Measurements from ENCODE around the gene ANKRD31.
"Not testable (repeated sequence)": the region's sequence is repeated elsewhere in the genome, so short reads cannot be mapped to it uniquely, and the experiment has no call there.

ANKRD31 gene

DNA sequence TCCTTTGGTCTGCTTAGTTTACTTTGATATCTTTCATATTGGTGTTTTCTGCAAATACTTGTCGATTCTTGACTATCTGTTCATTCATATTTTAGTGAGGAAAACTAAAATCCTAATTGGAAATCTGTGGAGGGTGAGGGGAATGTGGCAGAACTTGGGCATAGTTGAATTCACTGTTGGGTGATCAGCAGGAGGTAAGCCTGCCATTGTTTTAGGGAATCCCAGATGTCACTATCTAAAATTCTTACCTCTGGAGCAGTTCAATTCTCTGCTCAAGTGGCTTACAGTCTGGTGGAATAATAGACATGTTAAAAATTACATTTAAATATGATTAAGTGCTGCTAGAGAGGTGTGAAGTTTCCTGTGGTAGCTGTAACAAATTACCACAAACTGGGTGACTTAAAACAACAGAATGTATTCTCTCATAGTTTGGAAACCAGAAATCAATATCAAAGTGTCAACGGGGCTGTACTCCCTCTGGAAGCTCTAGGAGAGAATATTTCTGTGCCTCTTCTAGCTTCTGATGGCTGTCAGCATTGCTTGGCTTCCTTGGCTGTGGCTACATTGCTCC, 94.0 kb downstream of the ANKRD31 start:
- DNase-seq, result no peak

DNA sequence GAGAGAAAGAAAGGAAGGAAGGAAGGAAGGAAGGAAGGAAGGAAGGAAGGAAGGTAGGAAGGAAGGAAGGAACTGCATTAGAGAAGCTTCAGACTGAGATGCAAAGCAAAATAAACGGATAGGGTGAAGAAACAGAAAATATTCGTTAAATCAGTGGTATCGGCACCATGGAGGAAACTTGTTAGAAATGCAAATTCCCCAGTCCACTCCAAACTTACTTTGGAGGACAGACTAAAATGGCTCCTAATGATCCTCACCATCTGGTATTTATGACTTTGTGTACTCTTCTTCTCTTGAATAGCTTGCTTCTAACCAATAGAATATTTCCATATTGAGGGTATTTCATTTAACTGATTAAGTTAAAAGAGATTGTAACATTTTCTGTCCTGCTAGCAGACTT, 96.4 kb downstream of the ANKRD31 start:
- no peak for DNase-seq

DNA sequence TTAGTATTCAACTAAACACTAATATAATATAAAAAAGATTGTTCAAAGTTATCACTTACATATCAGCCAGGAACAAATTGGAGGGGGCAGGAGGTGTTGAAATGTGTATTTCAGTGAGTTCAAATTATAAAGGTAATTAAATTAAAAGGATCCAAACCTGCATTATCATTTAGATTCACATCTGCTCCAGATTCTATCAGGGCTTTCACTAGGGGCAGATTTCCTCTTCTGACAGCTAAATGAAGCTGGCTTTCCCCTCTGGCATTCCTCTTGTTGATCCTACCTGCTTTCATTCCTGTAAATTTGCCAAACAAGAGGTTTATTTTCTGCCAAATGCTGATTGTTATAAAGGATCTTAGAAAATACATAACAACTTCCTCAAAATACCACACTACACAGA, 98.0 kb downstream of the ANKRD31 start:
- no peak for DNase-seq

DNA sequence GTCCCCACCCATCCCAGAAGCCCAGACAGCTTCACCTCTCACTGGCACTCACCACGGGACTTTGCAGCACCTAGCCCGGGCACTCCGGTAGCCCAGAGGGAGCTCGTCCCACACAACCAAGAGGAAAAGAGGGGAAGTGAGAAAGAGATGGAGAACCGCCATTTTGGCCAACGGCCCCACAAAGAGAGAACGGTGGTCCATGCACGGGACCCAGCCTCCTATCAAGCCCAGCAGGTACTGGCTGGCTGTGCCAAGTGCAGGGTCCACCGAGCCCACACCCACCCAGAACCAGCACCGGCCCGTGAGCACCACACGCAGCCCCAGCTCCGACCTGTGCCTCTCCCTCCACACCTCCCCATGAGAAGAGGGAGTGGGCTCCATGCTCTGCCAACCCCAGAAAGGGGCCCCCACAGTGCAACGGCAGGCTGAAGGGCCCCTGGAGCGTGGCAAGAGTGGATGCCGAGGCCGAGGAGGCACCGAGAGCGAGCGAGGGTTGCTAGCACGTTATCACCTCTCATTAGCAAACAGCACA, 105.8 kb downstream of the ANKRD31 start:
- no peak for DNase-seq

DNA sequence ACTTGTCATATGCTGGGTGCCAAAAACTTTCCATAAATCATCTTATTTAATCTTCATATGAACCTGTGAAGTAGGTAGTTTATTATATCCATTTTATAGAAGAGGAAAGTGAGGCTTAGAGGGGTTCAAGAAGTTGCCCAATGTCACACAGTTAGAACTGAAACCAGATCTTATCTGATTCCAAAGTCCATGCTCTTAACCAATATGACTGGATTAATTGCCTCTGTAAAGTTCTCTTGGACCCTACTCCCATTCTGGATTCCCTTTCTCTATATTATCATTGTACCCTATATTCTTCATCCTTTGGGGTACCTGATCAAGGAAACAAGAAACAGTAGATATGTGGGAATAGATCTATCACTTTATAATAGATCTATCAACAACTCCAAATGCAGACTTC, 119.8 kb downstream of the ANKRD31 start:
- DNase-seq, result no peak

DNA sequence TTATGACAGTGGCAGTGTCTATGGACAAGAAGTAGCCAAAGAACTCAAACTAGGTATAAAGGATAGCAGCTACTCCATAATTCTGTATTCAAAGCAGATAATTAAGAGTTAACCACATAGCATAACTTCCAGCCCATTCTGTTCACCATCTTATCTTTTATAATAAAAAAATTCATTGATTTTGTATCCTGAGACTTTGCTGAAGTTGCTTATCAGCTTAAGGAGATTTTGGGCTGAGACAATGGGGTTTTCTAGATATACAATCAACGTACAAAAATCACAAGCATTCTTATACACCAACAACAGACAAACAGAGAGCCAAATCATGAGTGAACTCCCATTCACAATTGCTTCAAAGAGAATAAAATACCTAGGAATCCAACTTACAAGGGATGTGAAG, 122.4 kb downstream of the ANKRD31 start:
- DNase-seq, result not testable (repeated sequence)

DNA sequence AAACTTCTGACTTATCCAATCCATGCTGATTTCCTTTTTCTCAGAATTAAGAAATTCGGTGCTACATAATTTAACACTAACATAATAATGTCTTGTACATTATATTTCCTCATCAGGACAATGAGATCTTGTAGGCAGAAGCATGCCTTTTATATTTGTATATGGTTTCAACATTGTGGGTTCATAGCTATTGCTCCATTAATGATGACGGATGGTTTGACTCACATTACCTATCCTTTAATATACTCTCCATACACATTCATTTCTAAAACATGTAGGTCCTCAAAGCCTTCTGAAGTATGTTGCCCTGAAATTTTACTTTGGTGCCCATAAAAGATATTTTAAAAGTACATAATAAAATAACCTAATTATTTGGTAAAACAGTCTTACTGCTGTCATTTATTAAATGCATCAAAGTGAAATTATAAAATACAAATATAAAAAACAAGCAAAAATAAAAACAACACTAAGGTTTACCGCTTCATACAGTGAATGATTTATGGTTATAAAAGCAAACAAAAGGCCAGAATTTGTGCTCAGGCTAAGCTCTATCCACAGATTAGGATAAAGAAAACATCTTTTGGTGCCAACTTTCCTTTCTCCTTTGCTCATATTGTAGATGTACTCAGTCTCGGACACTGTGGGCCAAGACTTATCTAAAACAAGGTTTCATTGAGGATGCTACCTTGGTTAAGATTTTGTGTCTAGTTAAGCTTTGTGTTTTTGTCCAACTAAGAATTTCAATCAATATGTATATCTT, 123.1 kb downstream of the ANKRD31 start:
- DNase-seq, result no peak

DNA sequence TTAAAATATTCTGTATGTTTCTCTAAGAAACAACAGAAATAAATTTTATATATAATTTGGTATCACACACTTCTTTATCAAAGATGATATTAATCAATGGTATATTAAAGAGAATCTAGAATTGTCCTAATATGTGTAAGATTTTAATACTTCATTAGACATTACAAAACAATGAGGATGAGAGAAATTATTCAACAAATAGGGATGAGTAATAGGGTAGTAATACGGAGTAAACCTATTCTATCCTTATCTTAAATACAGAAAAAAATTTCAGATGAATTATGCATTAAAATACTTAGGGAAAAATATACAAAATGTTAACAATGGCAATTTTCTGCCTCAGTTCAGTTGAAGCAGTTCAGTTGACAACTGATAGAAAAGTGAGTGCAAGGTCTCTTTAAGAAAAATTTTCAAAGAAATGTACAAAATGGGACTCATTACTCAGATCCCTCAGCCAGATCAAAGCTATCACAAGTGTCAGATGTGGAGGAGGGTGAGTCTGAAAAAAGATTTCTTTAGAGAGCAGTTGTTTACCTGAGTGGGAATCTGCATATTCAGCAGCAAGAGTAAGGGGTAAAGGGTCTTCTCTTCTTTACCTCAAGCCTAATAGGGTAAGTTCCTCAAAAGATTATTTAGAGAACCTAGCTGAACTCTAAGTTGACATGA, 127.6 kb downstream of the ANKRD31 start:
- no peak for DNase-seq

DNA sequence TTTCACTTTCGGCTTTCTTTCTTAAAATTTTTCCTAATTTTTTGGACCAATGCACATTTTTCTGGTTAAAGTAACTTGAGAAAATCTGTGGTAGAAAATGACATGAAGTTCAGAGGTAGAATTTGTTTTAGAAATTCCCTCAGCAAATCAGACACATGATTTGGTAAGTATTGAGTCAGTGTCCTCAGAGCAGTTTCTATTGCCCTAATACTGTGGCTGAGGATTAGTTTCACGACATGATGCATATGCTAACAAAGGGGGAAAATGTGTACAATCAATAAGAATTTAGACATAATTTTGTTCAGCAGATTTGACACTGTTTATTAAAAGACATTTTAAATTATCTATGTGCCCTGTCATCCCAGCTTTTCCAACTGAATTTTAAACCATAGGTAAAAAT, 128.2 kb downstream of the ANKRD31 start:
- DNase-seq, result no peak

DNA sequence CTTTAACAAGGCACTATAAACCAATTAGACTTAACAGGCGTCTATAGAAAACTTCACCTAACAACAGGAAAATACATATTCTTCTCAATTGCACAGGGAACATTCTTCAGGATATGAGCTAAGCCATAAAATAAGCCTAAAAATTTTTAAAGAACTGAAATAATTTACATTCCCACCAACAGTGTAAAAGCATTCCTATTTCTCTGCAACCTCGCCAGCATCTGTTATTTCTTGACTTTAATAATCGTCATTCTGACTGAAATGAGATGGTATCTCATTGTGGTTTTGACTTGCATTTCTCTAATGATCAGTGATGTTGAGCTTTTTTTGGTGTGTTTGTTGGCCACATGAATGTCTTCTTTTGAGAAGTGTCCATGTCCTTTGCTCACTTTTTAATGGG, 140.7 kb downstream of the ANKRD31 start:
- DNase-seq, result not testable (repeated sequence)

DNA sequence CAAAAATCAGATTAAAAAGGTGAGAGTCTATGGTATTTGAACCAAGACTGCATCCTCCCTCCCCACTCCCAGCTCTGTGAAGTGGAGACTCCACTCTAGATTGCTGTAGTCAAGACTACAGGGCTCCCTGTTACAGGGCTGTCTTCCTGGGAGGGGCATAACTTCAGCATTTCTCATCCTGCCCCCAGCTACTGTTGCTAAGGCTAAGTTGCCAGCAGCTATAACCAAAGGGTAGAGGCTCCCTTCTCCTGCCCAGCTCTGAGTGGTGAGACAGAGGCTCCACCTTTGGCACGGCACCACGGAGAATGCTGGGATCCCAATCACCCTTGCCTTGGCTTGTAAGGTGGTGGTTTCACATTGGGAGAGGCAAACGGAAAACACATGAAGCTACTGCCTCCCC, 145.1 kb downstream of the ANKRD31 start:
- DNase-seq, result no peak

DNA sequence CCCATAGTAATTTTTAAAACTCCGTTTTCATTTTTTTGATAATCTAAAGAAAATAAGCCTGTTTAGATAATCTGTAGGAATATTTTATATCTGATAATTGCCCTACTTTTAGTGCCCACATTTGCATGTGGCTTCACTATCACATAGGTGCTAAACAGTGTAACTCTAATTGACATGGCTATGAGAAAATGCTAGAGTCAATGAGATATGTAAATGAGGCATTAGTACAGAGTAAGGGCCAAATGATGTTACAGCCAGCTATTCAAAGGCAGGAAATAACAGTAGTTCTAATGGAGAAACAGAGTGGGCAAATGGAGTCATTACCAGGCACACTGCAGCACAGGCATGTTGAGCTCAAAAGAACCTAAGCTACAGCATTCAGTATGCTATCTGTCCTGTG, 147.0 kb downstream of the ANKRD31 start:
- no peak for DNase-seq

DNA sequence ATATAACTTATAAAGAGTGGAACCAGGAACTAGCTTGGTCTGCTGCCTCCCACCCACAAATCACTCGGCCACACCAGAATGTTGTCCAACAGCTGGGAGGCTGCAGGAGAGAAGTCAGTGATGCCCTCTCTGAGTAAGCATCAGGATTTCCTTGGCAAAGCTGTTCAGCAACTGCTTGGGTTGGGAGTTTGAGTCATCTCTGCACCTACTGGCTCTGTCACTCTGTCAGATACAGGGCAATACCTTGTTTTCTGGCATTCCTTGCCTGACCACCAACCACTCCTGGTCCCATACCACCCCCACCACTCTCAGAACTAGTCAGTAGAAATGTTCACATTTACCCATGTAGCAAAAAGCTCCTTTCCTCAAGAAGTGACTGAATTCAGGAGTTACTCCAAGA, 147.5 kb downstream of the ANKRD31 start:
- no peak for DNase-seq

DNA sequence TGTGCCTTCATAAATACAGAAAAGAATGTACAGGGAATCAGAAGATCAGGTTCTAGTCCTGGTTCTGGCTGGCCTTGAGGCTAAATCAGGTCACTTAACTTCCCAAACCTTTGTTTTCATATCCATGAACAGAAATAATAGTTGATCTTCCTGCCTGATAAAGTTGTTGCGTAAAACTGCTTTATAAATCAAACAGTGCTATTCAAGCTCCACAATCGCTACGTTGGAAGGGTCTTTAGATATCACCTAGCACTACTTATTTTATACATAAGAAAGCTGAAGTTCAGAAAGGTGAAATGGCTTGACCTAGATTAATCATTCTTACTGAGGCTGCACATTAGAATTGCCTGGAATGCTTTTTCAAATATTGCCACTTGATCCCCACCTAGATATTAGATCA, 148.0 kb downstream of the ANKRD31 start:
- DNase-seq, result no peak

DNA sequence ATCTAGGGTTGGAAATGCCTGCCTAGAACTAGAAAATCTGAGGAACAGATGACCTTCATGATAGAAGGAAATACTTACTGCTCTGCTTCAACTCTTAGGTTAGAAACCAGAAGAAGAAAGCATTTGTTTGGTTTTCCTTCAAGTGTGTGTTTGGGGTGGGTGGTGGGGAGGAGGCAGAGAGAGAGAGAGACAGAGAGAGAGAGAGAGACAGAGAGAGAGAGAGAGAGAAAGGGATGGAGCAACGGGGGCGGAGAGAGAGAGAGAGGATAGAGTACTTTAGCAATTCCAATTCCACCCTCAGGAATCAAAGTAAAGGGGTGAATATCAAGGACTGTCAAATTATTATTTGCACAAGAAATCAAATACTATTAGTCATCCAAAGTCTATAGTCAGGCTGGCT, 155.2 kb downstream of the ANKRD31 start:
- DNase-seq, result no peak

DNA sequence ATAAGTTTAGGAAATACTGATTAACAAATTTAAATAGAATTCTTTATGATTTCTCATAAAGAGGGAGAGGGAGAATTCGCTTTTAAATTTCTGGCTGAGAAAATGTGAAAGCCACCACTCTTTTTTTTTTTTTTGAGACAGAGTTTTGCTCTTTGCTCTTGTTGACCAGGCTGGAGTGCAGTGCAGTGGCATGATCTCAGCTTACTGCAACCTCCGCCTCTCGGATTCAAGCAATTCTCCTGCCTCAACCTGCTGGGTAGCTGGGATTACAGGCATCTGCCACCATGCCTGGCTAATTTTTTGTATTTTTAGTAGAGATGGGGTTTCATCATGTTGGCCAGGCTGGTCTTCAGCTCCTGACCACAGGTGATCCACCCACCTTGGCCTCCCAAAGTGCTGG, 157.3 kb downstream of the ANKRD31 start:
- DNase-seq, result not testable (repeated sequence)

DNA sequence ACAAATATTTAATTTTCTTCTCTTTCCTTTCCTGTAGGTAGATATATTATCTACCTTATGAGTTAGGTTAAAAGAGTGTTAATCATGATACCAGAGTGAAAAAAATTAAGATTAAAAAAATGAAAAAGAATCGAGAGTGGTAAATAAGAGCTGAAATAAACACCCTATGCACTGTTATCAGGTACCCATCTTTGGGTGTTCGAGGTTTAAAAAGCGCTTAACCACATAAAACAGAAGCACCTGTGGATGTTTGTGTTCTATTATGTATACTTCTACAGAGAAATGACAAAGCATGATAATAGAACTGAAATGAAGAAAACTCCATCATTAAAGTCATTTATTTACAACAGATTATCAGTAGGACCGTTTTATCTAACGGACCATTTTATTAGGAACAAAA, 158.7 kb downstream of the ANKRD31 start:
- no peak for DNase-seq

DNA sequence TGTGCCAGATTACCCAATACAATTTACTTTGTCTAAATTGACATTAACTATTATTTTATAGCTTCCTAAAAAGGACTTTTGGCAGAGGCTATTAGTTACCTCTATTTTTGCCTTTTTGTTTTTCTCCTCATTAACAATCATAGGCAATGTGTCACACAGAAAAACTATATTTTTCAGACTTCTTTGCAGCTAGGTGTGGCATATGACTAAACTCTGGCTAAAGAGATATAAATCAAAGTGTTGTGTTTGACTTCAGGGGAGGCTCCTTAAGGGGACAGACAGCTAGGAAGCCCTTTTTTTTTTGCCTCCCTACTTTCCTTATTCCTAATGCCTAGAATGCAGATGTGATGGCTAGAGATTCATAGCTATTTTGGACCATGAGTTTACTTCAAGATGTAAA, 164.6 kb downstream of the ANKRD31 start:
- no peak for DNase-seq

DNA sequence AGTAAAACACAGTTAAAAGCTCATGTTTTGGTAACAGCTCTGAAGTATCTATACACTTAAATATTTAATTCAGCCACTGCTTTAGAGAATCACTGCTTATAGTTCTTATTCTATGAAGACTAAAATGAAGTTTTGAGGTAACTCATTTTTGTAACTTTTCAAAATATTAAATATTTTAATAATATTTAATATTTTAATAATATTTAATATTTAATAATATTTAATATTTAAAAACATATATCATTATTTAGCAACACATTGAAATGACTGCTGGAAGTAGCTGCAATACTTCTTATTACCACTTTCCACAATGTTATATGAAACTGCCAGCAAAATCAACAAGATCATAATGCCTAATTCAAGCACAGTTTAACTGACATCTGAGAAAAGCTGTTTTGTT, 165.6 kb downstream of the ANKRD31 start:
- DNase-seq, result no peak

DNA sequence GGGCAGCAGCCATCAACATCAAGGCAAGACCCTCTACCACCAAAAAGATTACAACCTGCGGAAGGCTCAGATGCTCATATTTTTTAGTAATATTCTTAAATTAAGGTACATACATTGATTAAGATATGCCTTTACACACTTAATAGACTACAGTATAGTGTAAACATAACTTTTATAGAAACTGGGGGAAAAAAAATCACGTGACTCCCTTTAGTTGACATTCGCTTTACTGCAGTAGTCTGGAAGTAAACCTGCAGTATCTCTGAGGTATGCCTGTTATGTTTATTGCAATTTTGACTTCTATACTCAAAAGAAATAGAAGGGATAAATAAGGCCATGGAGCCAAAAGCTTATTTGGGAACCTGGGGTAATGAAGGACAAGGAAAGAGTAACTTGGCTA, 169.2 kb downstream of the ANKRD31 start:
- no peak for DNase-seq

DNA sequence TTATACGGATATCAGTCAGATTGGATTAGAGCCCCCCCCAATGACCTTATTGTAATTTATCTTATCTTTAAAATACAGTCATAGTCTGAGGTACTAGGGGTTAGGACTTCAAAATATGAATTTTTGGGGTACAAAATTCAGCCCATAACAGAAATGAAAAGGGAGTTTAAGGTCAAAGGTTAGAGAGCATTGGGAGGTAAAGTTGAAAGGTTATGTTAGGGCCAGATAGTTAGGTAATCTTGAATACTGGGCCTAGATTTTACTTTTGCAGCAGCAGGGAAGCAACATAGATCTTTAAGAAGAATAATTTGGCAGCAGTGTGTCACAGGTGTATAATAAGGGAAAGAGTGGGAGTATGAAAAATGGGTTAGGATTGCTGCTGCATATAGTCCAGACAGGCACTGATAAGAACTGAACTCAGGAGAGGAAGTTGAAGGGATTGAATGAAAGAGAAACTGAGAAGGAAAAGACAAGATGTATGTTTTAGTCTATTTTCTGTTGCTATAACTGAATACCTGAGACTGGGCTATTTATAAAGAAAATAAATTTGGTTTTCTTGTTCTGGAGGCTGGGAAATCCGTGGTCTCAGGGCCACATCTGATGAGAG, 173.7 kb downstream of the ANKRD31 start:
- DNase-seq, result no peak

DNA sequence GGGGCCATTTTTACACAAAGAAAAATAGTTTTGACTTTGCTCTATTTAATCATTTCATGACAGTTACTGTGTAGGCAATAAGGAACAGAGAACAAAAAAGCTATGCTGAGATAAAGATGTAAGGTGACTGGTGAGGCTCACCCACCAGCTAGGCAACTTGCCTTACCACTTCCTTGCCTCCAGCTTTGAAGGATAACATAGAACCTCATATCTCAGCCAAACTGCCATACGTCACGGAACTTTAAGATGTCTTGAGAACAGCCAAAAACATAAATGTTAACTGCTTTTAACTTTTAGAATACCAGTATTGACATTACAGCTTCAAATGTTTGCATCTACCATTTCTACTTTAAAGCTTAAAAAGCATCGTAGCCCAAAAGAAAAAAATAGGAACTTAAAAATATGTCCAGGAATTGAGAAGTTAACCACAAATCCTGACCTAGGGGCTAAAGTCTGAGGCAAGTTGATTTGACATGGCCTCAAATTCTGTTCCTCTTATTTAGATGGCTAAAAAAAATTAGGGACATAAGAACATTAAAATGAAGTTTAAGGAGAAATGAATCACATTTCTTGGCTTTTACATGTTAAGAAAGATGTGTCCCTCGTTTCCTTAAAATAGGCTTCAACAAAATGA, 176.6 kb downstream of the ANKRD31 start:
- no peak for DNase-seq

DNA sequence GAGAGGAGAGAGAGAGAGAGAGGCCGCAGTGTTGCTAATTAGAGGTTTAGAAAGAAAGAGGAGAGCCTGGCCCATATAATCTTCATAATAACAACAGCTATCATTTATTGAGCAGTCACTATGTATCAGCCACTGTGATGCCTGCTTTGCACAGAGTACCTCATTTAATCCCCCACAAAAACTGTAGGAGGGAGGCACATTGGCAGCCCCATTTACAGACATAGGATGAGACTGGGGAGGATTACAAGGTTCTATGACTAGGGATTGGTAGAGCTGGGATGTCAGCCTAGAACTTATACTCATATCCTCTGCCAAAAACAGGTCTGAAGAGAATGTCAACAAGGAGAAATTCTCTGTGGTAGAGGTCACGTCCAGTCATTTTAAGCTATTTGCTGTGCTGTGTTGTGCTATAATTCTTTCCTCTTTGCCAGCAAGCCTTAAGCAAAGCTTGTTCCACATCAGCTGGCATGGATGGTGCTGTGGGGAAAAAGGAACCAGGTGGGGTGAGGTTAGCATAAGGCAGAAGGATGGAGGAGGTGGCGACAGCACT, 177.6 kb downstream of the ANKRD31 start:
- no peak for DNase-seq

Measured in DMS79 (cell line).